Chondrocyte (in vitro differentiated cells): ENCODE results near the gene RAVER2. TPM values are rescaled to one million over a fixed set of nuclear protein-coding genes. Genes with fewer than 3 reads are reported as not detected.

ENCODE experiments used
- DNase-seq: peaks from one replicate; pipeline ENCODE4 v3.0.0; 2021; ENCODE audit warnings: mixed read lengths, low spot score
- H3K27ac Mint-ChIP-seq: one replicate; pipeline ENCODE4 v1.8.0; 2021; ENCODE audit warnings: mild to moderate bottlenecking, moderate library complexity, mixed read lengths; ENCODE audit not compliant: unreplicated experiment
- H3K27me3 Mint-ChIP-seq: 2 replicates; pipeline ENCODE4 v1.8.0; 2021; ENCODE audit warnings: low read depth, mixed read lengths
- H3K36me3 Mint-ChIP-seq: 2 replicates; pipeline ENCODE4 v1.8.0; 2021; ENCODE audit warnings: low read depth, mixed read lengths
- H3K4me1 Mint-ChIP-seq: 2 replicates; pipeline ENCODE4 v1.8.0; 2021; ENCODE audit warnings: low read depth, mild to moderate bottlenecking, mixed read lengths
- H3K4me3 Mint-ChIP-seq: one replicate; pipeline ENCODE4 v1.8.0; 2021; ENCODE audit warnings: mild to moderate bottlenecking, moderate library complexity, mixed read lengths; ENCODE audit not compliant: unreplicated experiment
- H3K9me3 Mint-ChIP-seq: 2 replicates; pipeline ENCODE4 v1.8.0; 2021; ENCODE audit warnings: low read depth, mixed read lengths
- total RNA-seq: library from RNA; stranded (reverse); gene quantifications from 3 replicates; pipeline ENCODE4 v1.2.1, GENCODE V29; 2021
- TF ChIP-seq, protein P1 (sequence below): fragments of 200-600 bp; sonication (generic); IDR thresholded peaks from 2 replicates; pipeline ENCODE4 v1.5.0; 2021; ENCODE audit warnings: antibody characterized with exemption, mild to moderate bottlenecking, moderate library complexity

The RAVER2 gene
- total RNA-seq, 1 donor from 2014 or later: 16.4 TPM

DNA sequence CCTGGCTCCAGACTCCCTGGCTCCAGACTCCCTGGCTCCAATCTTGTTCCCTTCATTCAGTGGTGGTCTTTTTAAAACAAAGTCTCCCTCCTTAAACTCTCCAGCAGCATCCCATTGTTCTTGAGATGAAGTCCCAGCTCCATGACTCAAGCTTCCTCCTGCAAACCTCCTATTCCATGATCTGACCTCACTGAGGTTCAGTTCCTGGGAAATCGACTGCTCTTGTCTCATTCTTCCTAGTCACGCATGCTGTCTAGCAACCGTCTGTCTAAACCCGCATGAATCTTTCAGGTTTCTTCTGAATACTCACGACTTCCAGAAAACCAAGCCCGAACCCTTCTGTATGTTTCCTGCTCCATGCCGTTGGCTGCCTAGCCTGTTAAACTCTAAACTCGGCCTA lies 91.9 kb downstream of the RAVER2 start:
- peaks cover 16% of the 10 kb centered on the region for H3K4me1 Mint-ChIP-seq
- H3K4me3 Mint-ChIP-seq: no peak overlapping the region
- TF ChIP-seq, protein P1, sequence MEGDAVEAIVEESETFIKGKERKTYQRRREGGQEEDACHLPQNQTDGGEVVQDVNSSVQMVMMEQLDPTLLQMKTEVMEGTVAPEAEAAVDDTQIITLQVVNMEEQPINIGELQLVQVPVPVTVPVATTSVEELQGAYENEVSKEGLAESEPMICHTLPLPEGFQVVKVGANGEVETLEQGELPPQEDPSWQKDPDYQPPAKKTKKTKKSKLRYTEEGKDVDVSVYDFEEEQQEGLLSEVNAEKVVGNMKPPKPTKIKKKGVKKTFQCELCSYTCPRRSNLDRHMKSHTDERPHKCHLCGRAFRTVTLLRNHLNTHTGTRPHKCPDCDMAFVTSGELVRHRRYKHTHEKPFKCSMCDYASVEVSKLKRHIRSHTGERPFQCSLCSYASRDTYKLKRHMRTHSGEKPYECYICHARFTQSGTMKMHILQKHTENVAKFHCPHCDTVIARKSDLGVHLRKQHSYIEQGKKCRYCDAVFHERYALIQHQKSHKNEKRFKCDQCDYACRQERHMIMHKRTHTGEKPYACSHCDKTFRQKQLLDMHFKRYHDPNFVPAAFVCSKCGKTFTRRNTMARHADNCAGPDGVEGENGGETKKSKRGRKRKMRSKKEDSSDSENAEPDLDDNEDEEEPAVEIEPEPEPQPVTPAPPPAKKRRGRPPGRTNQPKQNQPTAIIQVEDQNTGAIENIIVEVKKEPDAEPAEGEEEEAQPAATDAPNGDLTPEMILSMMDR: no peak
- no peak for DNase-seq
- H3K9me3 Mint-ChIP-seq: no peaks in the 10 kb centered on the region
- H3K27ac Mint-ChIP-seq: peak overlapping the region; percentile 15
- H3K36me3 Mint-ChIP-seq: peaks cover 47% of the 10 kb centered on the region
- no peaks in the 10 kb centered on the region for H3K27me3 Mint-ChIP-seq

GRCh38 chr1:64838486-64838885 lies 93.6 kb downstream of the RAVER2 start:
- Mint-ChIP-seq H3K9me3 (no peaks in the 10 kb centered on the region), H3K27ac (no peak overlapping the region), H3K36me3 (peaks cover 45% of the 10 kb centered on the region), H3K27me3 (no peaks in the 10 kb centered on the region), H3K4me1 (peaks cover 30% of the 10 kb centered on the region), H3K4me3 (no peak overlapping the region)
- TF ChIP-seq, protein P1: no peak
- DNase-seq: no peak

- Mint-ChIP-seq H3K4me3 (no peak overlapping the region), H3K36me3 (peaks cover 45% of the 10 kb centered on the region), H3K4me1 (peaks cover 27% of the 10 kb centered on the region), H3K27me3 (no peaks in the 10 kb centered on the region), H3K9me3 (no peaks in the 10 kb centered on the region), H3K27ac (peak overlapping the region; percentile 45)
- TF ChIP-seq, protein P1: no peak
- no peak for DNase-seq
Measured at GRCh38 chr1:64839261-64839660, 94.4 kb downstream of the RAVER2 start.

DNA sequence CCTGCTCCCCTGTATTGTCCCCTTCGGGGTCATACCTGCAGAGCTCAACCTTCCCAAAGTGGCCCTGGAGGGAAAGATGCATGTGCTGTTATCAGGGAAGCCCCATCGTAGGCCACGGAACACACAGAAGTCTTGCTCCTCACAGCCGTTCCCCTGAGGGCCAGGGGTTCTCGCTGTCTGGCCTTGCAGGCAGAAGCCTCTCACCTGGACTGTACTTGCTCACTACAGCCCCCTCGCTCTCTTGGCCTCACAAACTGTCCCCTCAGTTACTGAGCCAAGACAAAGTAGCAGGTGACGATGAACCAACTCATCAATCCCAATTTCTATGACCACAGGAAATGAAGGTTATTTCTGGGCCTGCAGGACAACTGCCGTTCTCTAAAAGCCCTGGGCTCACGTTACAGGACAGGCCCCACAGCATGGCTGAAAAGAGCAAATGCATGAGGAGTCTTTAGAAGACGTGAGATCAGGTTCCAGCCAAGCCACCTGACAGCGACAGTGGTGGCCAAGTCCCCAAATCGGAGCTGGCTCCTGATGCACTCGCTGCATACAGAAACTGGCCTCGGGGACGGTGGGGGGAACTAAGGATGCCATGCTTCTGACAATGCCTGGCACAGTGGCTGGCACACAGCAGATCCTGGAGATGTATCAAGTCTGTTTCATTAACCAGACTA lies 95.0 kb downstream of the RAVER2 start:
- TF ChIP-seq, protein P1: no peak
- Mint-ChIP-seq H3K4me1 (peaks cover 21% of the 10 kb centered on the region), H3K4me3 (no peak overlapping the region), H3K27ac (no peak overlapping the region), H3K36me3 (peaks cover 44% of the 10 kb centered on the region), H3K9me3 (no peaks in the 10 kb centered on the region), H3K27me3 (no peaks in the 10 kb centered on the region)
- DNase-seq: no peak

- TF ChIP-seq, protein P1: no peak
- Mint-ChIP-seq H3K9me3 (no peaks in the 10 kb centered on the region), H3K4me1 (peaks cover 16% of the 10 kb centered on the region), H3K4me3 (no peak overlapping the region), H3K27me3 (no peaks in the 10 kb centered on the region), H3K36me3 (peaks cover 45% of the 10 kb centered on the region), H3K27ac (no peak overlapping the region)
- no peak for DNase-seq
Measured at GRCh38 chr1:64841330-64842065, 96.6 kb downstream of the RAVER2 start.
